ENCODE measurements around the gene MRPS10.

DNA sequence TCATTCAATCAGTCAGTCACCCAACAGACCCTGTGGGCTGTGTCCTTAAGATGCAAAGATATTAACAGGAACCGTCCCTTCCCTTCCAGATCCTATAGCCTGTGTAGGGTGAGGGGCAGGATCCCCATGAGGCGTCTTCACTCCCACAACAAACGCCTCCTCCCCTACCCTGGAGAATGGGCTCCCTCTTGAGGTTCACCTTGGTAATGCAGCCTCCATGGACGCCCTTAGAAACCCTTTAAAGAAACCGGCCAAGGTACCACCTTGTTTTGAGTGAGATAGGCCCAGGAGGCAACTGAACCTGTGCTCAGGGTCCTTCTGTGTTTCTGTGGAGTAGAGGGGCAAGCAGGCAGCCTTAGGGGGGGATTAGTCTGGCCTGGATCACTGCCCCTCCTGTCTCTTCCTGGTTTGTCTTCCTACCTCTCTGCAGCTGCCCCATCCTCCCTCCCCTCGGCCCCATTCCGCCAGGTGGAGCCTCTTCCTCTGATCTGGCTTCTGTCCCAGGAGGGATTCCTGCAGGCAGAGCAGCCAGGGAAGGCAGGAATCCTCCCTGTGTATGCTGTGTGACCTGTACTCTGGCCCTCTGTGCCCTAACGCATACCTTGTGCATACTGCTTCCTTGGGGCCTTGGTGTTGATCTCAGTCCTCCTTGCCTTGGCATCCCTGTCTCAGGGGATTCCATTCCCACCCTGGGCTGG is 51.1 kb downstream of the MRPS10 start:
- TF ChIP-seq, protein P1, sequence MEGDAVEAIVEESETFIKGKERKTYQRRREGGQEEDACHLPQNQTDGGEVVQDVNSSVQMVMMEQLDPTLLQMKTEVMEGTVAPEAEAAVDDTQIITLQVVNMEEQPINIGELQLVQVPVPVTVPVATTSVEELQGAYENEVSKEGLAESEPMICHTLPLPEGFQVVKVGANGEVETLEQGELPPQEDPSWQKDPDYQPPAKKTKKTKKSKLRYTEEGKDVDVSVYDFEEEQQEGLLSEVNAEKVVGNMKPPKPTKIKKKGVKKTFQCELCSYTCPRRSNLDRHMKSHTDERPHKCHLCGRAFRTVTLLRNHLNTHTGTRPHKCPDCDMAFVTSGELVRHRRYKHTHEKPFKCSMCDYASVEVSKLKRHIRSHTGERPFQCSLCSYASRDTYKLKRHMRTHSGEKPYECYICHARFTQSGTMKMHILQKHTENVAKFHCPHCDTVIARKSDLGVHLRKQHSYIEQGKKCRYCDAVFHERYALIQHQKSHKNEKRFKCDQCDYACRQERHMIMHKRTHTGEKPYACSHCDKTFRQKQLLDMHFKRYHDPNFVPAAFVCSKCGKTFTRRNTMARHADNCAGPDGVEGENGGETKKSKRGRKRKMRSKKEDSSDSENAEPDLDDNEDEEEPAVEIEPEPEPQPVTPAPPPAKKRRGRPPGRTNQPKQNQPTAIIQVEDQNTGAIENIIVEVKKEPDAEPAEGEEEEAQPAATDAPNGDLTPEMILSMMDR (IDR thresholded peaks at IDR 0.05), result peak; percentile 89
- no peak for TF ChIP-seq EZH2 (IDR thresholded peaks at IDR 0.05; ENCODE audit: borderline replicate concordance, insufficient read depth, low read depth, low read length, poor library complexity, severe bottlenecking)
